PC-9 (cell line): ENCODE data around the gene EP400. TPM values are rescaled to one million over a fixed set of nuclear protein-coding genes. Genes with fewer than 3 reads are reported as not detected.

Experiments
- BruUV-seq: library from RNA; stranded (reverse); fragments of 400-500 nt; replicated peaks from 2 replicates; lab custom pipeline; 2021; lab: Mats Ljungman, UMichigan
- CTCF ChIA-PET: fragments of 300-600 bp; sonication (Branson Sonifier 250); formaldehyde crosslinking; loops from one replicate; lab custom pipeline; 2022; ENCODE audit warnings: antibody characterized with exemption; lab: Charles Lee
- POLR2A ChIA-PET: fragments of 300-600 bp; sonication (Branson Sonifier 250); formaldehyde crosslinking; loops from one replicate; lab custom pipeline; 2022; ENCODE audit warnings: antibody characterized with exemption; ENCODE audit not compliant: unreplicated experiment; lab: Charles Lee
- DNase-seq, 2 experiments: peaks; one replicate each; pipeline versions ENCODE4 v3.0.0 to v3.0.0-alpha.2; 2015 to 2022; ENCODE audit warnings: mixed read lengths in 1 of 2
- H2AFZ ChIP-seq: fragments of 200-600 bp; sonication (generic); 2 replicates; pipeline ENCODE4 v1.8.1; 2017; ENCODE audit warnings: antibody characterized with exemption
- H3F3A ChIP-seq: fragments of 200-600 bp; sonication (generic); 2 replicates; pipeline ENCODE4 v1.8.1; 2017; ENCODE audit warnings: antibody characterized with exemption, mild to moderate bottlenecking, low read depth; ENCODE audit not compliant: insufficient read depth
- H3K27ac ChIP-seq: fragments of 200-600 bp; sonication (generic); 2 replicates; pipeline ENCODE4 v1.6.1; 2016; ENCODE audit warnings: mixed run types
- H3K27me3 ChIP-seq: fragments of 200-600 bp; sonication (generic); 2 replicates; pipeline ENCODE4 v1.6.1; 2016; ENCODE audit warnings: low read depth, mixed run types; ENCODE audit not compliant: insufficient read depth
- H3K36me3 ChIP-seq: fragments of 200-600 bp; sonication (generic); 2 replicates; pipeline ENCODE4 v1.6.1; 2016; ENCODE audit warnings: low read depth, mixed run types
- H3K4me1 ChIP-seq: fragments of 200-600 bp; sonication (generic); replicated peaks from 2 replicates; pipeline ENCODE4 v1.6.1; 2016; ENCODE audit warnings: mixed run types; ENCODE audit not compliant: insufficient read depth
- H3K4me2 ChIP-seq: fragments of 200-600 bp; sonication (generic); 2 replicates; pipeline ENCODE4 v1.6.1; 2017; ENCODE audit warnings: mixed run types
- H3K4me3 ChIP-seq: fragments of 200-600 bp; sonication (generic); 2 replicates; pipeline ENCODE4 v1.6.1; 2016; ENCODE audit warnings: mixed run types
- H3K79me2 ChIP-seq: fragments of 200-600 bp; sonication (generic); 2 replicates; pipeline ENCODE4 v1.6.1; 2017; ENCODE audit warnings: low read depth, mixed run types
- H3K9me2 ChIP-seq: fragments of 200-600 bp; sonication (generic); 2 replicates; pipeline ENCODE4 v1.8.1; 2017; ENCODE audit warnings: mild to moderate bottlenecking; ENCODE audit not compliant: insufficient read depth
- H3K9me3 ChIP-seq: fragments of 200-600 bp; sonication (generic); 2 replicates; pipeline ENCODE4 v1.8.1; 2016; ENCODE audit warnings: low read depth; ENCODE audit not compliant: insufficient read depth
- H4K20me1 ChIP-seq: fragments of 200-600 bp; sonication (generic); 2 replicates; pipeline ENCODE4 v1.8.1; 2017; ENCODE audit not compliant: insufficient read depth
- EZH2 ChIP-seq: fragments of 200-600 bp; sonication (generic); IDR thresholded peaks from 2 replicates; pipeline ENCODE4 v1.8.0; 2017; ENCODE audit warnings: antibody characterized with exemption, low read depth
- intact Hi-C: fragments of 100-400 bp; cut with micrococcal nuclease; formaldehyde crosslinking; loops from one replicate; pipeline ENCODE4 v1.10.0; 2022; ENCODE audit not compliant: unreplicated experiment
- total RNA-seq: library from RNA; stranded (reverse); gene quantifications from 2 replicates; pipeline ENCODE4 v1.2.3, GENCODE V29; 2021
- TF ChIP-seq, protein P1 (sequence below): fragments of 200-600 bp; sonication (generic); conservative IDR thresholded peaks from 2 replicates; pipeline ENCODE4 v1.6.1; 2017; ENCODE audit warnings: mixed run types, antibody characterized with exemption, mild to moderate bottlenecking, moderate library complexity

The EP400 gene
- total RNA-seq, 1 experiment from 2014 or later, result 50.3 TPM

GRCh38 chr12:132019891-132020290 is 70.1 kb downstream of the EP400 start:
- Histone ChIP-seq H3K9me3 (no peaks in the 10 kb centered on the region), H3K79me2 (no peaks in the 10 kb centered on the region), H3K27me3 (no peaks in the 10 kb centered on the region), H3K4me2 (no peak overlapping the region), H3F3A (no peaks in the 10 kb centered on the region; the same call in 1 of the 2 replicates), H3K4me1 (no peaks in the 10 kb centered on the region), H3K27ac (no peak overlapping the region), H3K36me3 (peaks cover 30% of the 10 kb centered on the region; the same call in 1 of the 2 replicates), H3K4me3 (no peak overlapping the region), H2AFZ (no peak overlapping the region), H3K9me2 (no peaks in the 10 kb centered on the region), H4K20me1 (peaks cover 4% of the 10 kb centered on the region; the same call in 1 of the 2 replicates)
- POLR2A ChIA-PET, result no interaction called here
- TF ChIP-seq, protein P1, sequence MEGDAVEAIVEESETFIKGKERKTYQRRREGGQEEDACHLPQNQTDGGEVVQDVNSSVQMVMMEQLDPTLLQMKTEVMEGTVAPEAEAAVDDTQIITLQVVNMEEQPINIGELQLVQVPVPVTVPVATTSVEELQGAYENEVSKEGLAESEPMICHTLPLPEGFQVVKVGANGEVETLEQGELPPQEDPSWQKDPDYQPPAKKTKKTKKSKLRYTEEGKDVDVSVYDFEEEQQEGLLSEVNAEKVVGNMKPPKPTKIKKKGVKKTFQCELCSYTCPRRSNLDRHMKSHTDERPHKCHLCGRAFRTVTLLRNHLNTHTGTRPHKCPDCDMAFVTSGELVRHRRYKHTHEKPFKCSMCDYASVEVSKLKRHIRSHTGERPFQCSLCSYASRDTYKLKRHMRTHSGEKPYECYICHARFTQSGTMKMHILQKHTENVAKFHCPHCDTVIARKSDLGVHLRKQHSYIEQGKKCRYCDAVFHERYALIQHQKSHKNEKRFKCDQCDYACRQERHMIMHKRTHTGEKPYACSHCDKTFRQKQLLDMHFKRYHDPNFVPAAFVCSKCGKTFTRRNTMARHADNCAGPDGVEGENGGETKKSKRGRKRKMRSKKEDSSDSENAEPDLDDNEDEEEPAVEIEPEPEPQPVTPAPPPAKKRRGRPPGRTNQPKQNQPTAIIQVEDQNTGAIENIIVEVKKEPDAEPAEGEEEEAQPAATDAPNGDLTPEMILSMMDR, result no peak
- TF ChIP-seq EZH2, result no peak
- BruUV-seq, result no TSS peak
- CTCF ChIA-PET, result no interaction called here
- intact Hi-C loops, result no loop called here
- DNase-seq, result no peak

DNA sequence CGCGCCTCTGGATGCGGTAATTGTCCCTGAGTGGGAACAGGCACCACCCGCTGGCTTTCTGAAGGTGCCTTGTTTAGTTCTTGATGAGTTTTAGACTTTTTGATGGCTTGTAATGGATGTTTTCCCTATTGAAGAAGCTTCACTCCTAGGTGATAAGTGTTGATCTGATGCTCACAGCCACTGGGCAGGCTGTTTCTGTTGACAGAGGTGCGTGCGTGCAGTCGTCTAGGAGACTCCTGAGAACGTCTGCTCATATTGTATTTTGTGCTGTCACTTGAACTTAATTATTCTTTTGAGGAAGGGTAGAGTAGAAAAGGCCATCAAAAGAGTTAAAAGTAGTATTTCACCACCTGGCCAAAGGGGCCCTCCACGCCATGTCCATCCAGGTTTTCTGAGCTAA is 70.5 kb downstream of the EP400 start:
- Histone ChIP-seq H3K36me3 (peaks cover 34% of the 10 kb centered on the region), H3K9me2 (no peaks in the 10 kb centered on the region), H3K4me2 (no peak overlapping the region), H3K4me1 (no peaks in the 10 kb centered on the region), H3K27ac (no peak overlapping the region), H4K20me1 (peaks cover 4% of the 10 kb centered on the region; the same call in 1 of the 2 replicates), H3K4me3 (no peak overlapping the region), H3K27me3 (no peaks in the 10 kb centered on the region), H3F3A (no peaks in the 10 kb centered on the region; the same call in 1 of the 2 replicates), H2AFZ (no peak overlapping the region), H3K79me2 (no peaks in the 10 kb centered on the region), H3K9me3 (no peaks in the 10 kb centered on the region)
- POLR2A ChIA-PET, result no interaction called here
- DNase-seq, result no peak
- TF ChIP-seq EZH2, result no peak
- TF ChIP-seq, protein P1, result no peak
- CTCF ChIA-PET, result no interaction called here
- no TSS peak for BruUV-seq
- intact Hi-C loops, result no loop called here

GRCh38 chr12:132021031-132021871 is 71.5 kb downstream of the EP400 start:
- Histone ChIP-seq H3K36me3 (peaks cover 39% of the 10 kb centered on the region), H3K27ac (no peak overlapping the region), H3K4me1 (no peaks in the 10 kb centered on the region), H3K9me2 (no peaks in the 10 kb centered on the region), H4K20me1 (peaks cover 4% of the 10 kb centered on the region; the same call in 1 of the 2 replicates), H3K27me3 (no peaks in the 10 kb centered on the region), H3K79me2 (no peaks in the 10 kb centered on the region), H2AFZ (no peak overlapping the region), H3K4me2 (no peak overlapping the region), H3K4me3 (no peak overlapping the region), H3F3A (no peaks in the 10 kb centered on the region; the same call in 1 of the 2 replicates), H3K9me3 (no peaks in the 10 kb centered on the region)
- no peak for DNase-seq
- no TSS peak for BruUV-seq
- ChIA-PET POLR2A (no interaction called here), CTCF (no interaction called here)
- intact Hi-C loops, result no loop called here
- TF ChIP-seq, protein P1, result no peak
- no peak for TF ChIP-seq EZH2
